HCEC 1CT (cell line): ENCODE measurements around the gene HTR2B.
"Not testable (repeated sequence)": the region's sequence is repeated elsewhere in the genome, so short reads cannot be mapped to it uniquely, and the experiment has no call there.

Experiments used
- DNase-seq: peaks from one replicate; pipeline ENCODE4 v3.0.0-alpha.2; 2017

The HTR2B gene

DNA sequence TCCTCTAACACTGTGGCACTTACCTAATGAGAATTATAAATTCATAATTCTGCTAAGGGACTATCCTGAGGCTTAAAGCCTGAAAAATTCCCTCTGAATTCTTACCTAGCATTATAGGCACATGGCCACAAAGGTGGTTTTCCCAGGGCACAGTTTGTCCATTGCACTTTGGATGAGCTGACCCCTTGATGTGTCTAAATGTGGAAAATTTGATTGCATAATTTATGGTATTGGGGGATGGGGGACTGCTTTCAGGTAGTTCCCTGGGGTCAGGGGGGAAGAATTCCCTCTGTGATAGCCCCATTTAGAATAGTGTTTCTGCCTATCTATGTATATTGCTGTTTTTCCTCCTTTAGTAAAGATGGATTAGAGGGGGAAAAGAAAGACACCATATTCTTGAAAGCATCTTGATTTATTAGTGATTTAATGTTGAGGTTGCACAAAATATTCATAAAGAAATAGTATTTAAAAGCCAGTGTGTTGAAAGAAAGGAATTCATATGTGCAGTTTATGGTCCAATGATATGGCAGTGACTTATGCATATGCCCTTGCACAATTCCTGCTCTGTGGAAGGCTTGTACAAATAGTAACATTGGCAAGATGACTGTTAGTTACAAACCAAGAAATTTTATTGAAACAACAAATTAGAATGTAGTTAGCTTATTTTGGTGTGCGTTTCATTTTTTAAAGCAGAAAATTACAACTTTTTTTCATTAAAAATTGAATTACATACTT is 8.7 kb upstream of the HTR2B start:
- peak; percentile 74 for DNase-seq

DNA sequence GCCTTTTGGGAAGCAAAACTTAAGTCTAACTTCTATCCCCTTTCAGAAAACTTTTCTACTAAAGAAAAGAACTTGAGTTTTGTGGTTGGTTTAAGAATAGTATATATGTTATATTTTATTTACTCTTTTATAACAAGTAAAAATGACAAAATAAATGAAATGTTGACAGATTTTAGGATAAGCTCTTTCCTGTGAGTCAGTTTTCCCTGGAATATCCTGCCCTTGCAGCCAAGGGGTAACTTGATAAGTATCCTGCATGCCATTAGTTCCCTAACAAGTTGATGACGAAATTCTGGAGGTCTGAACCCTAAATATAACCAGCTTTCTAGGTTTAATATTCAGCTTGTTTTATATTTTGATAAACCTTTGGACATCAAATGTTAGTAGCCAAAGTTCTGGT is 7.3 kb upstream of the HTR2B start:
- peak; percentile 80 for DNase-seq

DNA sequence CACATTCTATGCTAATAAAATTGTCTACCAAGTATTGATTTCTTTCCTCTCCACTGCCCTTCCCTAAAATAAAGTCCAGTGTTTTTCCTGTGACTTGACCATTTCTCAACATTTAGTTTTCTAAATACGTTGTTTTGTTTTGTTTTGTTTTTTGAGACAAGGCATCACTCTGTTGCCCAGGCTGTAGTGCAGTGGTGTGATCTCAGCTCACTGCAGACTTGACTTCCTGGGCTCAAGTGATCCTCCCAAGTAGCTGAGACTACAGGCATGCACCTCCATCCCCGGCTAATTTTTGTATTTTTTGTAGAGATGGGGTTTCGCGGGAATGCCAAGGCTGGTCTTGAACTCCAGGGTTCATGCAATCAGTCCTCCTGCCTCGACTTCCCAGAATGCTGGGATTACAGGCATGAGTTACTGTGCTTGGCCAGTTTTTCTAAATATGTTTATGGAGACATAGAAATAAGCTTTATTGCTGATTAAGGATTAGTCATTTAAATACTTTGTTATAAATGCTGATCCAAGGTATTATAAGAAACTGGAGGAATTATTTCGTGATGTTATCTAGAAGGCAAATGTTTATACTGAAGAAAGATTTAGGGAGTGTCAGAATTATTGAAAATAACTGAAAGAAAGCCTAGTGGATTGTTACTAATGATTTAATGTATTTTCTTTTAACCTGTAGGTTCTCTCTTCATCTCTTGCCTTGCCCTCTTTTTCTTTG is 5.7 kb upstream of the HTR2B start:
- peak; percentile 59 for DNase-seq

DNA sequence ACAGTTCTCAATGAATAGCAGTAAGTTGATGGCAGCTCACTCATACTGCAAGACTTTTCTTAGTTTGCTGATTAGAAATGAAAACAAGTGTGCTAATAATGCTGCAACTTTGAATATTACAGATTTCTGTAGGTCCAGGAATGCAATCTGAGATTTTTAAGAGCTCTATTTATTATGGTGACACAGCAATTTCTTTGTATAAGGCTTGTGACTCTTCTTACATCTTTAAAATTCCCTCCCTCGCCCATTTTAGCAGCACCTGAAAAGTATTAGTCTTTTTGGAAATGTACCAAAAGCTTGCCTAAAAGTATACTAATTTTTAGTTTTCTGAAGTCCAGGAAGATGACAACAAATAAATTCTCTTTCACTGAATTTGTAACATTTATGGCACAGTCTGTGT is 4.4 kb upstream of the HTR2B start:
- DNase-seq, result no peak

DNA sequence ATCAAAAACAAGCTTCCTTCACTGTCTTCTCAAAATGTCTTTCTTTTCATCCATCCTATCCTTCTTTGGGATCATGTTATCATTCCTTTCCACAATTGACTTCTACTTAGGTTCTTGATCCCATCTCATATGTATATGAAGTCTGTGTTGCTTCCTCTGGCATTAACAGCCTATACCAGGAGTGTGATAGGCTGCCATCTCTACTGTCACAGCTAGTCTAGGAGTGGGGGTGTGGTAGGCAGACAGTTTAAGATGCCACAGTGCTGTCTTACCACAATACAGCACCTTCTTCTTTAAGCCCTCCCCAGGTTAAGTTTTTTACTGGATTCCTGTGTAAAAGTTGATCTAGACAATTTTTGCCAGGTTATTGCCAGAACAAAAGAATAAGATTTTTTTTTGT is 3.7 kb upstream of the HTR2B start:
- no peak for DNase-seq

DNA sequence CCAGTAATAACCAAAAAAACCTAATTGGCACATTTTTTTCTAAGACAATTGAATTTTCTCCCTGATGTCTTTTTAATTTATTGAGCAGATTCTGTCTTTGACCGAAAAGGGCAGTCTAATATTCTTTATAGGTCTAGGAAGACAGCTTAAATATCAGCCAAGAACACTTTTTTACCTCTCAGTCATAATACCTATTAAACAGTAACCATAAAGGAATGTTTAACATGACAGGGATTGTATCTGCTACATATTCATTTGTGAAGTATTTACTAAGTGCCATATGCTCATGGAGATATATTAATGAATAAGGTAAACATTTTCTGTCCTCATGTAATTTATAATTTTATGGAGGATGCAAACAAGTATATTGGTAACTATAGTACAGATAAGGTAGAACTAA is 3.1 kb upstream of the HTR2B start:
- no peak for DNase-seq

DNA sequence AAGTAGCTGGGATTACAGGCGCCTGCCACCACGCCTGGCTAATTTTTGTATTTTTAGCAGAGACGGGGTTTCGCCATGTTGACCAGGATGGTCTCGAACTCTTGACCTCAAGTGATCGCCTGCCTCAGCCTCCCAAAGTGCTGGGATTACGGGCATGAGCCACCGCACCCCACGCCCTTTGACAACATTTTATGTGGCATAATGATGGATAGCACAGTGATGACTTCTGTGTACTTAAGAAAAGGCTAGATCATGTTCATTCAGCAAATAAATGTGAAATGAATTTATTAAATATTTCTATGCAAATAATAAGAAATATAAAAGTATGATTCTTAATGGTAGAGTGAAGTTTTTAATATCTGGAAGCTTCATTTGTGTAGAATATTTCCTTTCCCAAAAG is 2.6 kb upstream of the HTR2B start:
- DNase-seq, result no peak

DNA sequence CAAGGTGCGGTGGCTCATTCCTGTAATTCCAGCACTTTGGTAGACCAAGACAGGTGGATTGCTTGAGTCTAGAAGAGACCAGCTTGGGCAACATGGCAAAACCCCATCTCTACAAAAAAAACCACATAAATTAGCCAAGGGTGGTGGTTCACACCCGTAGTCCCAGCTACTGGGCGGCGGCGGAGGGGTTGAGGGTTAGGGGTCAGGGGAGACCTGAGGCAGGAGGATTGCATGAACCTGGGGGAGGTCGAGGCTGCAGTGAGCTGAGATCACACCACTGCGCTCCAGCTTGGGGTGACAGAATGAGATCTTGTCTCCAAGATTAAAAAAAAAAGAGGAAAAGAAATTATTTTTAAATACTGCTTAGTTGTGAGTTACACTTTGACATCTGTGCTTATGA is 1.3 kb upstream of the HTR2B start:
- DNase-seq, result no peak

DNA sequence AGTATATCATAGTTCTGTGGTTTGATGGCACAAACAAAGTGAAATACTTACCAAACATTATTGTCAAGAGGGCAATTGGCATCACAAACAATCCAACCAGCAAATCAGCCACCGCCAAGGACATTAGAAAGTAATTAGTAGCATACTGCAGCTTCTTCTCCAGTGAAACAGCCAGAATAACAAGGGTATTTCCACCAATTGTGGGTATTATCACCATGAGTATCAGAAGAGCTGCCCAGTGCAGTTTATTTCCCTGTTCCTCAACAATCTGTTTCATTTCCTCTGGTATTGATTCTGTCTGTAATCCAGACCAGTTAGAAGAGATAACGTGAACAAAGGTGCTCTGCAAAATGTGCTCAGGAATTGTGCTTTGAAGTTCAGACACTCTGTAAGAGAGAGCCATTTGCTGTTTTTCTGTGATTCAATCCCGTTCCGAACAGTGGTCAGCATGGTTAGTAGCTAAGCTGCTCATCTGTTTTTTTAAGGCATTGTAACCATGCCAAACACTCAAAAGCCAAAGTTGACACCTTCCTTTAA is 1.4 kb downstream of the HTR2B start:
- no peak for DNase-seq

DNA sequence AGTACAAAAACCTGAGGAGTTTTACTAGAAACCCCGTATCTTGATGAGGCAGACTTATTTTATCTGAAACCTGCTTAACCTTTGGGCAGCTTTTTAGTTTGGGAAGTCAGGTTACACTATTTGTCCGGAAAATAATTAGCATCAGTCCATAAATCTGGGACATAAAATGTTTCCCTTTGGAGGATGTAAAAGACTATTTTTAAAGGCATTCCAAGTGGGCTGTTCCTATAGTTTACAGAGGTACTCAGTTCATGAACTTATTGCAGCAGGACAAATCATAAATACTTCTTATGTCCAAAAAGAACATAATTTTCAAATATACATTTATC is 6.3 kb downstream of the HTR2B start:
- DNase-seq, result no peak

DNA sequence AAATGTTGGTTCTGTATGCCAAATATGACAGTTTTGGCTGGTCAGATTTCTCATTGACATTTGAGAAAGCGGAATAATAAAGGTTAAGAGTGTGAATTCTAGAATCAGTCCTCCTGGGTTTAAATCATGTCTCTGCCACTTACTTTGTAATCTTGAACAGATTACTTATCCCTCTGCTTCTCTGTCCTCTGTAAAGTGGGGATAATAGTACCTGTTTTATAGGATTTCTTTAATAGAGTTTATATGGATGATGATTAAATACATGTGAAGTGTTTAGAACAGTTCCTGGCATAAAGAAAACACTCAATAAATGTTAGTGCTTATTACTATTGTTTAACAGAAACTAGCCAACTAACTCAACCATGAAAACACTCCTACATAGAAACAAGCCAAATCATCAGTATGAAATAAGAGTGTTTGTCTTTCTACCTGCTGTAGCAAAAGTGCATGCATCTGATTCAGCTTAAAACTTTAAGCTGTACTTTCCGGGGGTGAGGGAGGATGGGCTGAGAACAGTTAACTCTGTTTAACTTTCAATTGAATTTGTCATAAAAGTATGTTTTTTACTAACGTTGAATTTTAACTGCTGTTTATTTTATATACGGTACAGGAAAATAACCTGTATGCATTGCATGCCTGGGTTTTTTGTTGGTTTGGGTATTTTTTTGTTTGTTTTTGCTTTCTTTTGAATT is 6.8 kb downstream of the HTR2B start:
- DNase-seq, result no peak

DNA sequence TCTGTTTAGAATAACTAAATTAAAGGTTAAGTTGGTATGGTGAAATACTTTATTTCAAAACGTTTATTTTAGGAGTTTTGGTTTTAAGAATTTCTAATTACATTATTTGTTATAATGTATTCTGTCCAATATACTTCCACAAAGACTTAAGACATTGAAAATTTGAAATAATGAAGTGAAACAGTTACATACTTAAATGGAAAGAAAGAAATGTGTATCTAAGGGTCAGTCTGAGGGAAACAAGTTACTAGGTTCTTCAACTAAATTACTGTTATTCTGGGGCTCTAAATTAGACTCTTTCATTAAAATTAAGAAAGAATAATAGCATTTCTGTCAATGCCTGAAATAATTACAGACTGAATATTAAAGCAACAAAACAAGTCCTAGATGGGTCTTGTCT is 7.7 kb downstream of the HTR2B start:
- no peak for DNase-seq

DNA sequence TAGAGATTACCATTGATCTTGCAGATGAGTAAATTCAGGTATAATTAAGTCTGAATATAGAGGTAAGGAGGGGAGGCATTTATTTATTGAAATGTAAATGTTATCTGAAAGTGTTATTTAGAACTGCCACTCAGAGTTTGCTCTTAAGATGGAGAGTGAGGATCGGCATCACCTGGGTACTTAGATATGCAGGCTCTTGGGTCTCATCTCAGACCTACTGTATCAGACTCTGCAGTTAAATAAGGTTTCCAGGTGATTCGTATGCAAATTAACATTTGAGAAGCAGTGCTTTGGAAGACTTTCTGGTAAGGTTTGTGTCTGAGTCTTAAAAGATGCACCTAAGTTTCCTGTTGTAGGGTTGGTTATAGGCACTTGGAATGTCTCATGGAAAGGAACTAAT is 9.2 kb downstream of the HTR2B start:
- DNase-seq, result no peak

DNA sequence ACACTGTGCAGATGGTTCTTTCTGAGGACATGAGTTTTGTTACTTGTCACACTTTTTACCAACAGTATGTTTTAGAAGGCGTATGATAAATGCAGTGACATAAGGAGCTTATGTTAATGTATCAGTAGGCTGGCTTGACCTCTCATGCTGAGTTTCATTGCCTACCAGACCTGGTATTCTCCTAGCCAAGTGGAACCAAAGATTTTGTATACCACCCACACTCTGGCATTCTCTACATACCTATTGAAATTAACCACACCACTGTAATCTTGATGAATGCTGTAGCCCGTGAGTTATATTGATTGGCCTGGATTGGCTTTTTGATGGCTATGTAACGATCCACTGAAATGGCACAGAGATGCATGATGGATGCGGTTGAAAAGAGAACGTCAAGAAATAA is 11.4 kb downstream of the HTR2B start:
- DNase-seq, result no peak

DNA sequence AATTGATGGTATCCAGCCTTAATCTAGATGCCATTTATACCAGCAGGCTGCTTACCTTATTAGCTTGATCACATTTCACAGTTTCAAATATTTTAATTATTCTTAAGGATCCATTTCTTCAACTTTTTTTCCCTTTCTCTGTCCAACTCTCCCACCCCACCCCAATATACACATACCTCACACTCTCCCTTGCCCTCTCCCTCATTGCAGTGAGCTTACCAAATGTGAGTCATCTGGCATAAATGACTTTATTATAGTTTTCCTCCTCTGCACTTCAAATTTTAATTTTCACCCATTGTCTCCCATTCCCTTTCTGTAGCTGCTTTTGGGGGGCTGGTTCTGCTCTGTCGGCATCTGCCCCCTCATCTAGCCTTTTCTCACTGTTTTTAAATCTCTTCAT is 12.9 kb downstream of the HTR2B start:
- DNase-seq, result peak; percentile 62

DNA sequence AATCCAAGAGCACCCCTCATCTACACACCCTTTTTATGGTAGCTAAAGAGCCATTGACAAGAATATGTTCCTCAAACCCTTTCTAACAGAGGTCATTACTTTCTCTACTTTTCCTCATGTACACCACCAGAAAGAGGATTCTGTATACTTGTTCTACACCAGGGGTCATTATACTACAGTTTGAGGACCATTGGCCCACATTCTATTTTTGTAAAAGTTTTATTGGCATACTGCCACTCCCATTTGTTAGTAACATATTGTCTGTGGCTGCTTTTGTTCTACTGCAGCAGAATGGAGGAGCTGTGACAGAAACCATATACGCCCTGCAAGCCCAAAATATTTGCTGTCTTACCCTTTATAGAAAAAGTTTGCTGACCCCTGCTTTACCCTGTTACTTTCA is 14.3 kb downstream of the HTR2B start:
- peak; percentile 66 for DNase-seq

DNA sequence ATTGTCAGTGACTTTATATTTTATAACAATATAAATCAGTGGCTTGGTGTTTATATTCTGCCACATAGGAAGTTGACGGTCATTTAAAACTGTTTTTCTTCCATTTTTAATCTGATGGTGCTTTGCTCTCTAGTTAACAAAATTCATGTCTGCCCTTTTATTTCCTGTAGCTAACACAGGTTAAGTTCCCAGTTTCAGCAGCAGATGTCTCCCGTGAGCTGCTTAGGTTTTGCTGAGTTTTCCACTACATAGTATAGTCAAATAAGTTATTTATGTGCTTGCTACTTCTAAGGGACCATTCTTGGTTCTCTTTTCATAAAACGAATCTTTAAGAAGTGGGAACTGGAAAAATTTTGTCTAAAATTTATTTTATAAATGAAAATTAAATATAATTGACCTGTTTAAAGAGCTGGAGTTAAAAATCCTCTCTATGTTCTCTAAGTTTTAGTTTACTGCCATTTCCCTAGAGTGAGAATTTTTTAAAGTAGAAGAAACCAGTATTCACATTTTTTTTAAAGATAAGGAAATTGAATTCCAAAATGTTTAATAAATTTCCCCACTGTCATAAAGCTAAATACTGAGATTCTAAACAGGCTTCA is 20.6 kb downstream of the HTR2B start:
- DNase-seq, result peak; percentile 67

DNA sequence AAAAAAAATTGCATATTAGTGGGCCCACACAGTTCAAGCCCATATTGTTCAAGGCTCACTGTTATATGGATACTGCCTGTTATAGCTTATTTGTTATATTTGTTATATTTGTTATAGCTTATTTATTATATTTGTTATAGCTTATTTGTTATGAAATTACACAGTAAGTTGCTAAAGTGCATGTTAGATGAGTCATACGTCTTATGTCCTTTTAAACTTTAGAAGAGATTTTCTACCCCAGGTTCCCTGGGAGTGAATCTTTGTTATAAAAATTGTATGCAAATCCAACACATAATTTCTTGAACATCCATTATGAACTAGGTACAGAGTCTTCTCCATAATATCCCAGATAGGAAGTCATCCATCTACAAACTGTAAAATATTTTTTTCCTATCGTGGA is 22.1 kb downstream of the HTR2B start:
- peak; percentile 30 for DNase-seq

DNA sequence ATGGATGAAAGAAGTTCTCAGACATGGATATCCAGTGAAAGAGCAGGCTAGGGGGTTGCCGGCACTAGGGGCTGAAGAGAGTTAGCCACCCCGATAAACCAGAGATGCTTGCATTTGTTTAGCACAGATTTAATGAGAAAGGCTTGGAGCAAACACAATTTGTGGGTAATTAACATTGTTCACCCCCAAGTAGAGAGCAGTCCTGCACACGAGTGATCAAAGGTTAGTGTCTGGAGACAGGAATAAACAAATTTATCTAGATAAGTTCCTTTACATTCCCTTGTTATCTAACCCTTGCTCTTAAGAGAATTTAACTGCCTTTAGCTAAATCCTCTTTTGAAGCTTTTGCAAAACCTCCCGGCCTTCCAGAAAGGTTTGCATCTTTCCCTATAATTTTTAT is 23.9 kb downstream of the HTR2B start:
- no peak for DNase-seq

DNA sequence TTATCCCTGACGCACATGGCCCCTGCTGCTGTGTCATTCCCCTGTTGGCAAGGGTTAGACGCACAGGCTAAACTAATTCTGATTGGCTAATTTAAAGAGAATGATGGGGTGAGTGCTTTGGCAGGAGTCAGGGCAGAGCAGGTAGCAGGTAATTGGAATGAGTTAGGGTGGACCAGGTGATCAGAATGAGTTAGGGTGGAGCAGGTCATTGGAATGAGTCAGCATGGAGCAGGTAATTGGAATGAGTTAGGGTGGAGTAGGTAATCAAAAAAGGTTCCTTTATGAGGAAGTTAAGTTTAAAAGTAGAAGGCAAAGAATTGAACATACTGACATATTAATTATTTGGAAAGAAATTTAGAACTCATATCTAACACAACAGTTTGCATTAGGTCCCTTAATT is 24.5 kb downstream of the HTR2B start:
- not testable (repeated sequence) for DNase-seq

DNA sequence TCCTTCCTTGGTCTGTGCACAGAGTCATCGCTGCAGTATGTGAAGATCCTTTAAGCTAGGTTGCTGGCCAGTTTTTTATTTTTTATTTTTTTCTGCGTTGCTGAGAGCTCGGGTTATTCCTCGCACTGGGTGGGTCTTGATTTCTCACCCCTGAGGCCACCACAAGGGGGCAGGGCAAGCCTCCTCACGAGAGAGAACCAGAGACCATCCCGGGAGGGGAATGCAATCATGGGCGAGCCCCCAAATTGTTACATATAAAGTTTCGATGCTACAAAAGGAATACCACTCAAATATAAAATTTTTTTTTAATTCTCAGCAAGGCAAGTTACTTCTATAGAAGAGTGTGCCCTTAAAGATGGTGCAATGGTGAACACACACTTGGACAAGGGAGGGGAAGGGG is 24.9 kb downstream of the HTR2B start:
- DNase-seq, result no peak

DNA sequence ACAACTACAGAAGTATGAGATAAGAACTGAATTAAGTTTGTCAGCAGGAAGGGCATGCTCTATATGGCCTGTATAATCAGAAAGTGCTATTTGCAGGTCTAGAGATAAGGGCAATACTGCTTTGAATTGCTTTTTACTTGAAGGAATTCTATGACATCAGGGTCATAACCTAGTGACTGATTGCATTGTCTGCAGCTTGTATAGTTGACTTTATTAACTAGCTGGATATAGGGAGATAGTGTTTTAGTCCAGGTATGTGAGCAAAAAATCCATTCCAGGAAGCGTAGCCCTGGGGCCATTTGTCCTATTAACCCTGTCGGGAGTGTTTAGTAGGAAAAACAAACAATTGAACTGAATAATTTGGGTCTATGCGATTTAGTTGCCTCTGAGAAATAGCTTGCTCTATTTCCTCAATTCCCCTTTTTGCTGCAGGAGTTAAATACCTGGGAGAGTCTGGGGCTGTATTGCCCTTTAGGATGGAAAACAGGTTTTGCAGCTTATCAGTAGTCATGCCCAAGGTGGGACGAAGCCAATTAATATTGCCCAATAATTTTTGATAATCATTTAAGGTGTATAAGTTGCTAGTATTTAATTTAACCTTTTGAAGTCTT is 30.0 kb downstream of the HTR2B start:
- DNase-seq, result no peak

DNA sequence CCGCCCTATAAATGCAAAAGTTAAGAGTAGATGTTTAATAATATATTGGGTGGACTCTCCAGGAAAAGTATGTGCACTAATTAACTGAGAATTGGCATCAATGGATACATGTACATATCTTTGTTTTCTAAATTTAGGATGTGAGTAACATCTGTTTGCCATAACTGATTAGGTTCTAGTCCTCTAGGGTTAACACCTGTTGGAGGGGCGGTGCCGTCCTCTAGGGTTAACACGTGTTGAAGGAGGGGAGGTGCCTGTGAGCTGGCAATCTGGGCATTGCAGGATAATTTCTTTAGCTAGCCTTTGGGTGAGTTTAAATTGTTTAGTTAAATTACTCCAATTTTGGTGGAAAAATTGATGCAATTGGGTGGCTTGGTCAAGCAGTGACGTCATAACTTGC is 30.9 kb downstream of the HTR2B start:
- no peak for DNase-seq
